Measurements from ENCODE around the gene EFEMP1.

The EFEMP1 gene

DNA sequence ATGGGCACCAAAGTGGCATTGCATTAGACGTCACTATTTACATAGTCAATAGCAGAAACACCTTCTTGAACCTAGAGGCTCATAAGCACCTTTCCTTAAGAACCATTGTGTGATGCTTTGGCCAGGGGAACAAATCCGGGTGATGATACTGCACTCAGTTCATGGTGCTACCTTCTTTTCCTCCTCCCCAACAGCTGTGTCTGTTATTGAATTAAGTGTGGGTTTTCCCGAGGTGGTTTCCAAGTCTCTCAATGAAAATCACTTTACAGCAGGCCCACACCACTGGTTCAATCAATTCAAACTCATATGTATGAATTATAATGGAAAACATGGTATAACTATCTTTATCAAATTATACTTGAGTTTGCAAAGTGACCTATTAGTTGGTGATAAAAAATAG is 9.3 kb upstream of the EFEMP1 start:
- DNase-seq (ENCODE audit: low read depth): no peak

DNA sequence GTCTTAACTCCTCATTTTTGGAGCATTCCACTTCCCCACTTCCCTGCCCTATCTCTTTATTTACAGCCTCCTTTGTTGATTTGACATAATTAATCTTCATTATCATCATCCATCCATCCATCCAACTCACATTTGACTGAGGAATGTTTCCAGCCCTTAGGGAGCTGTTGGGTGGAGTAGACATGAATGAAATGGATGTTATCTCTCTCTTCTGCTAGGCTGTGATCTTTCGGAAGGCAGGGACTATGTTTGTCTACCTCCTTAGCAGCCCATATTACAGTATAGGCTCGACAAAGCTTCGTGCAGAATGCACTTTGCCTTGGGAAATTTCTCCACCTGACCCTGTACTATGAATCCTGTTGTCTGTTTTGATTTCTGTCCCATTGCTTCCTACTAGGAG is 7.7 kb upstream of the EFEMP1 start:
- no peak for DNase-seq (ENCODE audit: low read depth)

DNA sequence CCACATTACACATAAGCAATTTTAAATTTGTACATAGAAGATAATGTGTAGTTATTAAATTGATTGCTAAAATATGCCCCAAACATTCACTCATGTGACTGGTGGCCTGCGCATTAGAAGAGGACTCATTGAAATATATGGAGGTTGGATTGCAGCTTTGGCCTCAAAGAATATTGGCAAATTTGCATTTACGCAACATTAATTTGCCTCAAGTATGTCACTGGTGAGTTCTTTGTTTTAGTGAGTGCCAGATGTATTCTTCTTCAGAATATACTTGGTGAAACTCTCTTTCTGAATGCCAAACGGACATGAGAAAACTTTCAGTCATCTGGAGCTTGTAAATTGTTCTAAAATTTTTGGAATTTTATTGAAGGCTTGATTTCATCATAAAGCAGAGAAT is 5.9 kb upstream of the EFEMP1 start:
- DNase-seq (ENCODE audit: low read depth): no peak

DNA sequence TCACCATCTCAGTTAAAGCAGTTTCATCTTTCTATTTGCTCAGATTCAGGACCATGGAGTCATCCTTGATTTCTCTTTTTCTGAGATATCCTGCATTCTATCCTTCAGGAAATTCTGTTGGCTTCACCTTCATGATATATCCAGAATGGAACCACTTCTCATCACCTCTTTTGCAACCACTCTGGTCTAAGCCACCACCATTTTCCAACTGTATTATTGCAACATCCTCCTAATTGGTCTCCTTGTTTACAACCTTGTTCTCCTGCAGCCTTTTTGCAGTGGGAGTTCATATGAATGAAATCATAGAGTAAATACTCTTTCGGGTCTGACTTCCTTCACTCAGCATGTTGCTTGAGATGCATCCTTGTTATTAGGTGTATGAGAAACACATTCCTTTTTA is 3.4 kb upstream of the EFEMP1 start:
- DNase-seq (ENCODE audit: low read depth): no peak

DNA sequence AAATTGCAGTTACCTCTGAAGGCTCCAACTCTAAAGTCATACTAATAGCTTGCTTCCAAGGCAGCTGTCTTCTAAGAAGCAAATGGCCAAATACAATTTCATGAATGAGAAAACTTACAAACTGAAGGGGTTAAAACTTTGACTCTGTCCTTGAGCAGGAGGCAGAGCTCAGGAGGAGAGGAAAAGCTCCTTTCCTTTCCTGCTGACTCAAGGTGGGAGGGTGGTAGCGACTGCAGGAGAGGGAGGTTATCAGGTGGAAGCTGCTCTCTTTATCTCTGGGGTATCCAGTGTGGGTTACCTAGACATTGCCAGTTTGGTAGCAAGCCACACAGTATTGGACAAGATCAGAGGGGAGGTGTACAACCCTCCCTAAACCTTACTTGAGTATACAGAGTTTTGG is 2.7 kb upstream of the EFEMP1 start:
- DNase-seq (ENCODE audit: low read depth): no peak

DNA sequence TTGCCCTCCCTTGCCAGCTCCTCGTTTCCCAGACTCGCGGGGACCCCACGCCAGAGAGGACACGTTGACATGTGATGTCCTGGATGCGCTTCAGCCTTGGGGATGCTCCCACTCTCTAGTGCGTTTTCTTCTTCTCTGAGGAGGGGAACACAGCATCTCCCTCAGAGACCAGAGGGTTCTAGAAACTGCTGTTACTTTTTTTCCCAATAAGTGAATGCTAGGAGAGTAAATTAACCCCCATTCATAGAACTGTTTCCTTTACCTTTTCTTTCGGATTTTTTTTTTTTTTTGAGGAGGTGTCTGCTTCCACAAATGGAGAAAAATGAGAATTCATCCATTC is 370 bp upstream of the EFEMP1 start:
- DNase-seq (ENCODE audit: low read depth): no peak

DNA sequence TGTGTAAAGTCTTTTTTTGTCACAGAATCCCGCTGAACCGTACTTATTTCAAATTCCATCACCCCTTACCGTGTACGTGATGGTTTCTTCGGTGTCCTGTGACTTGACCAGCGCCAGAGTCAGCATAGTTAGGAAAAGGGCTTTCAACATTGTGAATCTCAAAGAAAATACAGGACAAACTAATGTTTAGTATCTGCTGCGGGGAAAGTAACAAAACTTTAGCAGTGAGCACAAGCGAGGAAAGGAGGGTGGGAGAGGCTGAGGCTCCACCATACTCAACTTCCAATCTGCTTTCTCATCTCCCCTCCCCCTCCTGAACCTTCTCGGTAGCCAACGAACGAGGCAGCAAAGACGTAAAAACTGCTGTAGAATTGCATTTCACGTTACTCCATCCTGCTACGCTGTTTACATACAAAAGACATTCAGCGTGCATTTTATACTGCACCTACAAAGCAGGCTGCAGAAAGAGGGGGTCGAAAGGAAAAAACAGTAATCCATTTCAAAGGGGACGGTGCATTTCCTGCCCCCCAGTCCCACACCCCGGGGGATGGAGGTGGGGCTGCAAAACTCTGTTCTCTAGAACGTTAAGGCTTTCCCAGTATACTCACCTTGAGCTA is 1.2 kb downstream of the EFEMP1 start:
- no peak for DNase-seq (ENCODE audit: low read depth)

DNA sequence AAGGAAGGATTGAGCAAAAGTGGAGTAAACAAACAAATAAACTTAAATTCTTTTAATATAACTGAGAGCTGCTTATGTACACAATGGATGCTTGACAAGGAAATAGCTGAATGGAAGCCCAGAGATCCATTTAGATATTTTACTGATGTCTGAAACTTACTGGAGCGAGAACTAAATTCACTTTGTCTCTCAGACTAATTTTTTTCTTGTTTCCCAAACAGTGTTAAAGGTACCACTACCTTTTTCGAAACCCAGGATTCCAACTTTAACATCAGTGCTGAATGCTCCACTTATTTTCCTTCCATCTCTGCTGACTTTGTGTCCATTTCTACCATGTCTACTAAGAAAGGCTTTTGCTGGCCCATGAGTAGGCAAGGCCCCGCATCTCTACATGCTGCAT is 4.0 kb downstream of the EFEMP1 start:
- DNase-seq (ENCODE audit: low read depth): no peak

DNA sequence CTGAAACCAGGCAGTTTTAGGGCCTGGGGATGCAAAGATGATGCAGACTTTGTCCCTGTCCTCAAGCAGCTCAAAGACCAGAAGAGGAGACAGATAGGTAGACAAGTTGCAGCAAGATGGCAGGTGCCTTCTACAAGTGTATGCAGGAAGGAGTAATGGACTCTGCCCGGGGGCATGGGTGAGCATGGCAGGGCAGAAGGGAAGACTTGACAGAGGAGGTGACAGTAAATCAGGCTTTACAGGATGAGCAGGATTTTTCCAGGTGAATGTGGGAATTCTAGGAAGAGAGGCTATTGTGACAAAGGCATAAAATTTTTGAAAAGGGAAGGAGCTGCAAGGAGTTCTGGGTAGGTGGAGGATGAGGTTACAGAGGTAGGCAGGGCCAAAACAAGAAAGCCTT is 4.7 kb downstream of the EFEMP1 start:
- DNase-seq (ENCODE audit: low read depth): no peak

DNA sequence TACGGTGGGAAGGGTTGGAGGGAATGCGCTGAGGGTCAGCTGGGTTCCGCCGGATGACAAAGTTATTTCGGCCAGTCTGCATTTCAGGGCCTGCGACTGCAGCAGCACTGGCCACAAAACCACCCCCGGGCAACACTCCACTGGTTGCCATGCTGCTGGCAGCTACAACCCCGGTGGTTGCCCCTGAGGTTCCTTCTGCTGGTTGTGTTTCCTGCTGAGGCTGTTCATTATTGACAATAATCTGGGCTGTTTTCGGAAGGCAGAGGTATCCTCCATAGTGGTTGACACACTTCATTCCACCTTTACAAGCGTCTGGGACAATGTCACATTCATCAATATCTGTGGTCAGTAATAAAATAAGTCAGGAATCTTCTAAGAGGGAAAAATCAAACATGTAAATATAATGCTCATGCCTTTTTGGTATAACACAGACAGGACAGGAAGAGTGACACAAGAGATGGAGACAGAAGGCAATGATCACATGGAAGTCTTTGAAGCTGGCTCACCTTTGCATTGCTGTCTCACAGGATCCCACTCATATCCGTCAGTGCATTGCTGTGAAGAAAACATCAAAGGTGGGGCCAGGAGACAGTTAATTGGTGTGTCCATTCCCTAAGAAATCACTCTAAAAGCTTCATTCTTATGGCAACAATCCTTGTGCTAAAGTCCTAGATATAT is 5.7 kb downstream of the EFEMP1 start:
- no peak for DNase-seq (ENCODE audit: low read depth)

DNA sequence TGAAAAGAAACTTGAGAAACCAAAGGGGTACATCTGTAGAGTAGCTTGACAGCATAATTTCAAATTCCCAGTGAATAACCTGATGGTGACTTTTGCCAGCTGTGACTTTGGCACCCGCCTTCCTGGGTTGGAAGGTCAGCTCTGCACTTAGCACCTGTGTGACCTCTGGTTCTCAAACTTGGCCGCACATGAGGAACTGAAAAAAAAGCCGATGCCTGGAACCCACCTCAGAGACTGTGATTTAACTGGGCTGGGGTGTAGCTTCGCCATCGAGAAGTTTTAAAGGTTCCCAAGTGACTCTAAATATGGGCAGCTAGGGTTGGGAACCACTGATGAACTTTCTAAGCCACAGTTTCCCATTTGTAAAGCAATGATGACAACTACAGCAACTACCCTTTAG is 6.5 kb downstream of the EFEMP1 start:
- DNase-seq (ENCODE audit: low read depth): no peak

DNA sequence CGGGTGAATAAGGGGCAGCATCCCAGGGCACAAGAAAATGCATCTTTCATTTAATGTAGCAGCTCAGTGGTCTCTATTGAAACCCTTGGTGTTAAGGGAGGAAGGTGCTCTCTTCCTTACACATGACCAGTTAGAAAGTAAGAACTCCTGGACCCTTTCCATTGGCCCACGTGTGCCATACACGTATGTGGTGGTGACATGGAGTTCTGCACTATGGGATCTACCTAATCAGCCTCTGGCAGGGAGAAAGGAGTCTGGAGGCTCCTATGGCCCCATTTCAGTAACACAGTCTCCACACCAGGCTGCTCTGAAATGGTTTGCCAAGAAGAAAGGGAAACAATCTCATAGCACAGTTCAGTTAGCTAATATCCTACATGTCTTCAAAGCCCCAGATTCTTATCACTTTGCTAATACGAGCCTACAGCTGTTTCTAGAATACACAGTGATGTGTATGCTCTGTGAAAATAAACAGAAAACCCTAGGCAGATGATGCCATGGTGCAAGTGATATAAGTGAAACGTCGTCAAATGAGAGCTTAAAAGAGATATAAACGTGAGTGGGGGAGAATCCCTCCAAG is 7.0 kb downstream of the EFEMP1 start:
- DNase-seq (ENCODE audit: low read depth): peak; percentile 28

DNA sequence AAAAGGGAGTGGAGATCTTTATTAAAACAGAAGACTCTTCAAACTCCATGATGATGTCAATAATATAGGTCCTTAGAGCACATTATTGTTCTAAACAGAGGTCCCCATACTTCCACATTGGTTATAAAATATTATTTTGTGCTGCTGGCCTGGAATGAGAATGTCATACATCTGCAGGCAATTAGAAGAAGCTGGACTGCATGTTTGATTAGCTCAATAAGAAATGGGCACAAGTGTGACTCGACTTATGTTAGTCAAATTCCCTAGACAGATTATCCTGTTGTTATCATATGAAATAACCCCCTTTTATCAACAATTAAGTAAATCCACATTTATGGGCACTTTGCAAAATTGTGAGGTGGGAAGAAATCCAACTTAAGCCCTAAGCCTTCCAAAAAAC is 8.8 kb downstream of the EFEMP1 start:
- no peak for DNase-seq (ENCODE audit: low read depth)

DNA sequence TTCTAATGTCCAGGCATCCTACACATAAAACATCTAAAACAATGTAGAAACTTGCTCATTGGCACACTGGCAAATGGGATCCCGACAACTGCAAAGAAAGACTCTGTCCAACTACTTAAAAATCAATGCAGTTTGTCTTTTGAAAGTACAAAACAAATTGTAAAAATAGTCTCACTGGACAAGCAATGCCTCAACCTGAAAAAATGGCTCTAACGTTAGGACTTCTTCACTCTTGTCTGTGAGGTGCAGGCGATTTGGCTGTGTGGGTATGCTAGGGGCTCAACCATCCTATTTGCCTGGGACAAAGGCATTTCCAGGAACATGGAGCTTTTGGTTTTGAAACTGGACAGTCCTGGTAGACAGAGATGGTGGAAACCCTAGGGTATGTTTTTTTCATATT is 10.7 kb downstream of the EFEMP1 start:
- no peak for DNase-seq (ENCODE audit: low read depth)

DNA sequence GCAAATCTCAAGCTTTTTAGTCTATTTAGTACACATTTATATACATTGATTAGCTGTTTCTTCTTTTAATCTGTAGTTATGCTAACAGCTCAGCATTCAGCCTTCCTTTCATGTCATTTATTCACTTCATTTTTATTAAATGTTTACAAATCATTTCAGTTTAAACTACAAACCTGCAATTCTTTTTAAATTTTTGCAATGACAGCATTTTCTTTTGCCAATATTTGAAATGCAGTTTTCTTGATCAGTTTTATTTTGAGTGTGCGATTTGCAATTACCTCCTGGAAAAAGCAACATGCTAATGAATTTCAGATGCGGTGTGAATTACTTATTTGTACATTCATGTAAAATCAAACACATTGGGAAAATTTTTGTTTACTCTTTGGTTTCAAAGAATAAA is 13.5 kb downstream of the EFEMP1 start:
- DNase-seq (ENCODE audit: low read depth): no peak

DNA sequence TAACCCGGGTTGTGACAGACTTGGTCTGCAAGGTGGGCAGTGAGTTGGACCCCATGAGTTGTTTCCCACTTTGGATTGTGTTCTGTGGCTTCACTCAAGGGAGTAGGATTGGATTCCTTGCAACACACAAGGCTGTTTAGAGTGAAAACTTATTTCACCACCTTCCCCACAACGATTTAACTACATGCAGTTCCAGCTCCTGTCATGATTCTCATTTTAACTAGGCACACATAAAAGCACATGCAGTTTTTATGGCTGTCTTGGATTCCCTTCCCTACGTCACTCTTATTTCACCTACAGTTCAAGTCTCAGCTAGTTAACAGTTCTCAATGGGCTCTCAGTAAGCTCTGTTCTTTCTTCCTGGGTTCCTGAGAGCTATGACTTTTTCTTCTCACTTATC is 15.9 kb downstream of the EFEMP1 start:
- DNase-seq (ENCODE audit: low read depth): no peak

DNA sequence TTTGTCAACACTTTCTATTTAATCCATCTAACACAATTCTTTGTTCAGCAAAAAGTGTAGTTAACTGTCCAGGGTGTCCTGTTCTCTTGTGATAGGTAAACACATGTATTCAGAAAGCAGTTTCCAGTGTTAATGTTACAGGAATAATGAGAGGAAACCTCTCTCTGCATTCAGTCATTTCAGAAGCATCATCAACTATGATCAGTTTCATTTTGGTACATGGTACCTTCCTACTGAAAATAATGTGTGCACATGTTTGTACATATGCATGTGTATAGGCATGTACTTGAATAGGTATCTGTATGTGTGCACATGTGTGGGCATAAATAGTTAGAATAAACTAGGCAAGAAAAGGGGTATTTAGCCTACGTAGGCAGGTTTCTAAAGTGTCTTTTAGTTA is 16.6 kb downstream of the EFEMP1 start:
- DNase-seq (ENCODE audit: low read depth): no peak

DNA sequence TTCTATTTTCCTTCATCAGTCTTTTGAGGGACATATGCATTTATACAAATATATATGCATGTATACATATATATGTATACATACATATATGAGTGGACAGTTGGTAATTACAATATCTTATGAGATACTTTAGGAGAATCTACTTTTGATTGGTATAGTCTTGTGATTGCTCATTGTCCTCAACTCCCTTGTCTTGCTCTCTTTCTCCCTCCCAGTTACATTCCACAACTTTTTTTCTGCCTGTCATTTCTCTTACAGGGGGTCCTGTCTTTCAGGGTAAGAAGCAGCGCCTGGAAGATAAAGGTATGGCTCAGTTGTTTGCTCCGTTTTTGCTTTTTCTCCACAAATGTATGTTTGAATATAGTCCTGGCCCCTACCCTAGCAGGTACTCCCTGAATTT is 19.9 kb downstream of the EFEMP1 start:
- DNase-seq (ENCODE audit: low read depth): no peak

DNA sequence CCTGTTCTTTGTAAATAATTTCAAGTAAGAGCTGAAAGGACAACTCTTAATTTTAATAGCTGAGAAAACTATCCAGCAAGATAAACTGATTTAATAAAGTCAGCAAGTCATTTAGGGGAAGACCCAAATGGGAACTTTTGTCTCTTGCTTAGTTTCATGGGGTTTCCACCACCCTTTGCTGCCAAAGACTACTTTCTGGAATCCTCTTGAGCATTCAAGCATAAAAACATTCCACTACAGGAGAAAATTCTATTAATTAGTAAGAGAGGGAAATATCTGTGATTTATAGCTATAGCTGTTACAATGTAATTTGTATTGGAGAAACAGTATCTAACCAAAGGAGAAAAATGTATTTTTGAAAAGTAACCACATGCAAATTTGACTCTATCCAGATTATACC is 20.6 kb downstream of the EFEMP1 start:
- no peak for DNase-seq (ENCODE audit: low read depth)

DNA sequence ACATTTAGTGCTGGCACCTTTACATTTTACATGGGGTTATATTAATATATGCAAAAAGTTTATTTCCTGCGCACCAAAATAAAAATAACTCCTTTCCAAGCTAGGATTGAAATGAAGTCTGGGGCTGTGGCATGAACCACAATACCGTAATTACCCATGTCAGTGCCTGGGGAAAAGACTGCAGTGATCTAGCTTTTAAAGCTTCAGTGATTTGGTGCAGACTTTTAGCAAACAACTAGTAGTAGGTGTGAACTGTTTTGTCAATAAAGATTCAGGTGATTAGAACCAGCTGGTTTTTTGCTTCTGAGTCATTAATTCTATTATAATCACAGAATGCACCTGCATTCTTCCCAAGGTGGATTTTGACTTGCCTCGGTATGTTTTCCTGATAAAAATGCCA is 21.2 kb downstream of the EFEMP1 start:
- no peak for DNase-seq (ENCODE audit: low read depth)

DNA sequence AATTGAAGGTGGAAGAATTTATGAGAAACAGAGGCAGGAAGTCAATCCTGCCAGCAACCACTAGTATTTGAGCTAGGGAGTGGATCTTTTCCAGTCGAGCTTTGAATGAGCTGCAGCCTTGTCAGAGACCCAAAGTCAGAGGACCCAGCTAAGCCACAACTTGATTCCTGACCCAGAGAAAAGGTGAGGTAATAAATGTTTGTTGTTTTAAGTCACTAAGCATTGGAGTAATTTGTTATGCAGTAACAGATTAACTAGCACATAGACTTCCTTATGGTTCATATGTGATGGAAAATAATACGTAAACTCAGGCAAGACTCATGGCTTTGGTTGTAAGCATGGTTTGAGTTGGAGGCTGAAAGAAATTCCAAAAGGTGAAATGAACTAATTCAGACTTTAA is 21.6 kb downstream of the EFEMP1 start:
- no peak for DNase-seq (ENCODE audit: low read depth)

DNA sequence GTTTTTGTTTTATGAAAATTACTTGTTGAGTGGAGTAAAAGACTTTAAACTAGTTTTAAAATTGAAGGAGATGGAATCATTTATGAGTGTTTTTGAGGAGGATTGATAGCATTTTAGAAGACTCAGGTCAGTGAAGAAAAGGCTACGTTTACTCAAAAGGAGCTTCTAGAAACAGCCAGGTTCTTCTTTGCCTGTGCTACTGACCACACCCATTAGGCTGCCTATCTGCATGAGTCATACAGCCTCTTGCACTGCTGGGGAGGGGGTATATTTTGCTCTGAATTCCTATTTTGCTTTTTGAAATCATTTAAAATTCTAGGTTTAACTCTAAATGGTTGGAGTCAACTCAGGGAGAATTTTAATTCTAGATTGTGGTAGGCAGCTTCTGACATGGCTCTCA is 22.3 kb downstream of the EFEMP1 start:
- peak; percentile 56 for DNase-seq (ENCODE audit: low read depth)

DNA sequence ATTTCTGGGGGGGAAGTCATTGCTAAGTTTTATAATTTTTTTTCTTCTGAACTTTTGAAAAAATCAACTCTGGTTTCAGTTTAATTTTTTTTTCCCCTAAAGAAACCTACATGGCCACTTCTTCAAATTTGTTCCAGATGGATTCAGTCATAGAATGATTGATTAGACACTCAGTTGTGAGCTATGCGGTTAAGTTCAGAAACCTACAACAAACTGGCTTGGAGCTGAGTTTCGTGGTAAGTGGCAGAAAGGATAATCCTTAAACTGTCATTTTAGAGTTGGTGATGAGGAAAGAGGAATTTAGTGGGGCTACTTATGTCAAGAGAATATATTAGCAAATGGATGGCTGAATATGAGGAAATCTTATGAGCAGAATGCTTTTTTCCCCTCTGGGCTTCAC is 23.7 kb downstream of the EFEMP1 start:
- DNase-seq (ENCODE audit: low read depth): no peak

DNA sequence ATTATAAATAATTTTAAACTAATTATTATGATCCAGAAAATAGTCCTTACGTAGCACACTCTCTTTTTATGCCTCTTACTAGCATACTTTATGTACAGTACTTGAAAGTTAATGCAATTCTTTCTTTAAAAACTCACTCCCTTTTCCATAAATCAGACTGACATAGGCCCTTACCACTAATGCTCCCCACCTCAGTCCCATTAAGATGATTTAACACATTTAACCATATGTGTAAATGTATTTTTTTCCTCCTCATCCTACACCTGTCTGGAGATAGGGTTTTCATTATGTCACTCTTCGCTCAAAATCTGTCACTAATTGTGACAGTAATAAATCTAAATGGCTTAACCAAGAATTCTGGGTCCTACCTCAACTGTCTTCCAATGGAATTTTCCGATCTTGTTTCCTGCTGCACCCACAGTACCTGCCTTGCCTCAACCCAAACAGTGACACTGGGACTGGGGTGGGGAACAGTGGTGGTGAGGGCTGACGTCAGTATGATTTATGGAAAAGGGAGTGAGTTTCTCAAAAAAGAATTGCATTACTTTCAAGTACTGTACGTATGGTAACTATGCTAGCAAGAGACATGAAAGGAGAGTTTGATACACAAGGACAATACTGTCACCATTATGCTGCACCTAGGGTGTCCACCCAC is 25.1 kb downstream of the EFEMP1 start:
- no peak for DNase-seq (ENCODE audit: low read depth)
